HepG2 (cell line): ENCODE data around the gene PDCL3. TPM values are rescaled to one million over a fixed set of nuclear protein-coding genes. Genes with fewer than 3 reads are reported as not detected.

ENCODE experiments used
- ATAC-seq: fragments of 200-7000 bp; cut with Tn5 transposase; 3 replicates; pipeline ENCODE4 v1.9.1; 2020; ENCODE audit warnings: mild to moderate bottlenecking, moderate library complexity
- BruUV-seq: library from RNA; stranded (reverse); fragments of 400-500 nt; replicated peaks from 2 replicates; lab custom pipeline; 2021; lab: Mats Ljungman, UMichigan
- CTCF ChIA-PET: fragments of 300-600 bp; formaldehyde crosslinking; extraction: SDS; loops from one replicate; lab custom pipeline; 2021; ENCODE audit warnings: low total read pairs, inconsistent platforms, low intra/inter-chr PET ratio; lab: Yijun Ruan, JAX
- POLR2A ChIA-PET: fragments of 350-600 bp; sonication (Branson Sonifier 250); formaldehyde crosslinking; loops from one replicate; lab custom pipeline; 2020; ENCODE audit warnings: antibody characterized with exemption, inconsistent platforms; lab: Yijun Ruan, JAX
- DNase-seq: peaks from one replicate; pipeline ENCODE4 v3.0.0-alpha.2; 2015; ENCODE audit warnings: low spot score
- FAIRE-seq: peaks from 3 replicates; lab custom pipeline; 2011; peaks lifted over from hg19 to GRCh38; lab: Jason Lieb, UNC
- H2AFZ ChIP-seq: one replicate; pipeline ENCODE4 v1.6.1; 2011; ENCODE audit warnings: low read length, inconsistent platforms
- H3K27ac ChIP-seq: fragments of 300-600 bp; 3 replicates; pipeline ENCODE4 v1.8.0; 2011; ENCODE audit warnings: mixed run types, mild to moderate bottlenecking, mixed read lengths, low read length, inconsistent platforms; ENCODE audit not compliant: insufficient read depth; ENCODE audit errors: extremely low read length
- H3K27me3 ChIP-seq, 2 experiments: fragments of 200-600 bp in 1 of 2; 2 replicates in 1 of 2; 3 replicates in 1 of 2; pipeline versions ENCODE4 v1.6.0 to v1.8.0; 2011; ENCODE audit warnings: low read length in 2 of 2, mild to moderate bottlenecking in 2 of 2, moderate library complexity in 2 of 2, inconsistent platforms in 1 of 2; ENCODE audit not compliant: insufficient read depth in 2 of 2, control insufficient read depth in 1 of 2
- H3K36me3 ChIP-seq, 2 experiments: fragments of 200-600 bp in 1 of 2; replicated peaks in 1 of 2; 2 replicates in 1 of 2; 3 replicates in 1 of 2; pipeline versions ENCODE4 v1.5.1 to v1.8.0; 2011; ENCODE audit warnings: low read length in 2 of 2, inconsistent platforms in 1 of 2; ENCODE audit not compliant: insufficient read depth in 2 of 2, control insufficient read depth in 1 of 2
- H3K4me1 ChIP-seq: 2 replicates; pipeline ENCODE4 v1.5.1; 2012; ENCODE audit warnings: low read length, inconsistent platforms; ENCODE audit not compliant: insufficient read depth
- H3K4me2 ChIP-seq: 2 replicates; pipeline ENCODE4 v1.6.0; 2011; ENCODE audit warnings: low read depth, low read length, inconsistent platforms
- H3K4me3 ChIP-seq, 3 experiments: fragments of 200-600 bp in 1 of 3; sonication (generic), shearing (Covaris generic) in 1 of 3; replicated peaks in 1 of 3; 2 replicates each; pipeline ENCODE4 v1.5.1; 2011 to 2016; ENCODE audit warnings: low read length in 3 of 3, inconsistent platforms in 2 of 3, low read depth in 2 of 3, mild to moderate bottlenecking in 2 of 3, control low read depth in 1 of 3, mixed read lengths in 1 of 3; ENCODE audit not compliant: insufficient read depth in 1 of 3
- H3K79me2 ChIP-seq: one replicate; pipeline ENCODE4 v1.6.1; 2011; ENCODE audit warnings: low read length, inconsistent platforms; ENCODE audit not compliant: insufficient read depth
- H3K9ac ChIP-seq: 2 replicates; pipeline ENCODE4 v1.6.0; 2011; ENCODE audit warnings: mild to moderate bottlenecking, low read depth, low read length, inconsistent platforms; ENCODE audit not compliant: insufficient read depth
- H3K9me3 ChIP-seq: 2 replicates; pipeline ENCODE4 v1.5.1; 2012; ENCODE audit warnings: mild to moderate bottlenecking, low read length
- H4K20me1 ChIP-seq: 2 replicates; pipeline ENCODE4 v1.6.0; 2011; ENCODE audit warnings: inconsistent platforms, mild to moderate bottlenecking, low read length, moderate library complexity; ENCODE audit not compliant: insufficient read depth
- KDM2A ChIP-seq: sonication (generic); formaldehyde crosslinking; IDR thresholded peaks from 2 replicates; pipeline ENCODE4 v1.4.0; 2020; ENCODE audit warnings: low read depth, missing genetic modification reagents, borderline replicate concordance
- MAFF ChIP-seq: IDR thresholded peaks from 2 replicates; pipeline ENCODE4 v1.6.1; 2011; ENCODE audit warnings: low read depth, low read length, improper control_type of control experiment
- MAFK ChIP-seq, 2 experiments: IDR thresholded peaks in 1 of 2; conservative IDR thresholded peaks in 1 of 2; 2 replicates each; pipeline ENCODE4 v1.6.1; 2011; ENCODE audit warnings: improper control_type of control experiment in 2 of 2, low read length in 2 of 2
- MLLT10 ChIP-seq: sonication (generic); formaldehyde crosslinking; IDR thresholded peaks from 2 replicates; pipeline ENCODE4 v1.4.0; 2020; ENCODE audit warnings: missing genetic modification reagents
- WGBS: methylation state at CpG from one replicate; pipeline ENCODE4 v1.1.6; 2017; ENCODE audit warnings: low lambda C conversion rate; 5-methylcytosine and 5-hydroxymethylcytosine counted together
- in situ Hi-C: cut with HindIII; loops from 2 replicates; pipeline ENCODE4 v1.10.0; 2017; ENCODE audit warnings: low pct_unique_long_range_greater_than_20kb; ENCODE audit not compliant: extremely low pct_ligation_motif_present
- intact Hi-C: fragments of 100-400 bp; cut with micrococcal nuclease; formaldehyde crosslinking; loops from one replicate; pipeline ENCODE4 v1.10.0; 2022; ENCODE audit not compliant: unreplicated experiment
- polyA plus RNA-seq, 8 experiments: library from polyadenylated mRNA; depleted of rRNA in 3 of 8; stranded (reverse) in 7 of 8; unstranded in 1 of 8; fragments of >200 nt; fragmentation: Illumina TruSeq in 4 of 8; extraction: Trizol in 4 of 8; gene quantifications; 2 replicates each; pipeline versions ENCODE4 v1.2.1 to v1.2.3, GENCODE V29; 2011 to 2016; ENCODE audit warnings: low read depth in 4 of 8, missing spikeins in 1 of 8, mixed read lengths in 1 of 8; ENCODE audit not compliant: insufficient read depth in 1 of 8
- total RNA-seq, 5 experiments: library from RNA; depleted of rRNA; stranded (reverse); fragments of >200 nt; fragmentation: Illumina TruSeq; extraction: Trizol; gene quantifications; 2 replicates each; pipeline ENCODE4 v1.2.3, GENCODE V29; 2016; ENCODE audit warnings: low read depth in 1 of 5
- TF ChIP-seq, protein P1 (sequence below): sonication (generic); formaldehyde crosslinking; IDR thresholded peaks from 2 replicates; pipeline ENCODE4 v1.9.0; 2021; ENCODE audit warnings: missing genetic modification reagents, borderline replicate concordance

The PDCL3 gene
- total and polyA plus RNA-seq, 2 of the 13 experiments (the other 11 are each of a cell fraction or from before 2014, with no cell fraction given), result 14.4 to 24.4 TPM

GRCh38 chr2:100542418-100542817 is 20.4 kb upstream of the PDCL3 start:
- no peak for ATAC-seq

GRCh38 chr2:100544911-100545596 is 17.7 kb upstream of the PDCL3 start:
- POLR2A ChIA-PET, result interaction anchor here (1.2 kb wide), 1 partner anchor 18 kb away, joined by 3 read pairs; no protein-coding TSS in a partner anchor
- DNase-seq, result no peak
- BruUV-seq, result no TSS peak
- no peak overlapping the region for H3K4me3 ChIP-seq
- no peak overlapping the region for H3K4me2 ChIP-seq
- CTCF ChIA-PET, result no interaction called here
- no peak overlapping the region for H3K27ac ChIP-seq
- in situ Hi-C loops (no loop called here), intact Hi-C loops (no loop called here)
- TF ChIP-seq MAFF (peak; percentile 73), MAFK (conservative IDR thresholded peaks at IDR 0.05 in 1 of 2, IDR thresholded peaks at IDR 0.05 in 1 of 2; ENCODE audit: low read length in 2 of 2) (peak; percentile 67 to 77)
- TF ChIP-seq, protein P1, sequence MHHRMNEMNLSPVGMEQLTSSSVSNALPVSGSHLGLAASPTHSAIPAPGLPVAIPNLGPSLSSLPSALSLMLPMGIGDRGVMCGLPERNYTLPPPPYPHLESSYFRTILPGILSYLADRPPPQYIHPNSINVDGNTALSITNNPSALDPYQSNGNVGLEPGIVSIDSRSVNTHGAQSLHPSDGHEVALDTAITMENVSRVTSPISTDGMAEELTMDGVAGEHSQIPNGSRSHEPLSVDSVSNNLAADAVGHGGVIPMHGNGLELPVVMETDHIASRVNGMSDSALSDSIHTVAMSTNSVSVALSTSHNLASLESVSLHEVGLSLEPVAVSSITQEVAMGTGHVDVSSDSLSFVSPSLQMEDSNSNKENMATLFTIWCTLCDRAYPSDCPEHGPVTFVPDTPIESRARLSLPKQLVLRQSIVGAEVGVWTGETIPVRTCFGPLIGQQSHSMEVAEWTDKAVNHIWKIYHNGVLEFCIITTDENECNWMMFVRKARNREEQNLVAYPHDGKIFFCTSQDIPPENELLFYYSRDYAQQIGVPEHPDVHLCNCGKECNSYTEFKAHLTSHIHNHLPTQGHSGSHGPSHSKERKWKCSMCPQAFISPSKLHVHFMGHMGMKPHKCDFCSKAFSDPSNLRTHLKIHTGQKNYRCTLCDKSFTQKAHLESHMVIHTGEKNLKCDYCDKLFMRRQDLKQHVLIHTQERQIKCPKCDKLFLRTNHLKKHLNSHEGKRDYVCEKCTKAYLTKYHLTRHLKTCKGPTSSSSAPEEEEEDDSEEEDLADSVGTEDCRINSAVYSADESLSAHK (CRISPR knock-in tag), result no peak
- H3K9ac ChIP-seq, result no peak overlapping the region
- no peaks in the 10 kb centered on the region for H3K4me1 ChIP-seq
- no peaks in the 10 kb centered on the region for H3K9me3 ChIP-seq
- no peaks in the 10 kb centered on the region for H3K36me3 ChIP-seq
- H3K27me3 ChIP-seq, result peaks cover 0 to 8% of the 10 kb centered on the region in 2 experiments; a peak in 1 of 5 replicates
- WGBS, result 43% methylated on average over 7 of the region's 7 CpGs
- no peak overlapping the region for H2AFZ ChIP-seq
- H3K79me2 ChIP-seq, result no peaks in the 10 kb centered on the region
- no peaks in the 10 kb centered on the region for H4K20me1 ChIP-seq
- no peak for FAIRE-seq
- no peak for ATAC-seq

More at GRCh38 chr2:100542418-100542817, 20.4 kb upstream of the PDCL3 start:
- intact Hi-C loops, result no loop called here
- CTCF ChIA-PET, result no interaction called here
- Histone ChIP-seq H3K79me2 (no peaks in the 10 kb centered on the region), H3K9me3 (no peaks in the 10 kb centered on the region), H3K27me3 (peaks cover 0 to 3% of the 10 kb centered on the region in 2 experiments; a peak in 1 of 5 replicates), H3K4me2 (no peak overlapping the region), H3K27ac (no peak overlapping the region), H3K9ac (no peak overlapping the region), H3K4me3 (no peak overlapping the region), H3K4me1 (no peaks in the 10 kb centered on the region), H3K36me3 (no peaks in the 10 kb centered on the region), H2AFZ (no peak overlapping the region), H4K20me1 (no peaks in the 10 kb centered on the region)
- TF ChIP-seq MAFK (conservative IDR thresholded peaks at IDR 0.05 in 1 of 2, IDR thresholded peaks at IDR 0.05 in 1 of 2; ENCODE audit: low read length in 2 of 2), result peak; percentile 48 to 83
- no peak for TF ChIP-seq KDM2A (CRISPR knock-in tag)
- peak; percentile 64 for TF ChIP-seq MAFF
- TF ChIP-seq MLLT10, result no peak
- FAIRE-seq, result no peak
- POLR2A ChIA-PET, result no interaction called here
- no TSS peak for BruUV-seq
- WGBS, result 33% methylated on average over 6 of the region's 6 CpGs
- in situ Hi-C loops, result no loop called here
- no peak for DNase-seq
